ENCODE measurements around the gene AFMID. TPM values are rescaled to one million over a fixed set of nuclear protein-coding genes. Genes with fewer than 3 reads are reported as not detected.

AFMID gene
- total and polyA plus RNA-seq, 2 experiments from 2014 or later: 23.6 to 85.8 TPM

DNA sequence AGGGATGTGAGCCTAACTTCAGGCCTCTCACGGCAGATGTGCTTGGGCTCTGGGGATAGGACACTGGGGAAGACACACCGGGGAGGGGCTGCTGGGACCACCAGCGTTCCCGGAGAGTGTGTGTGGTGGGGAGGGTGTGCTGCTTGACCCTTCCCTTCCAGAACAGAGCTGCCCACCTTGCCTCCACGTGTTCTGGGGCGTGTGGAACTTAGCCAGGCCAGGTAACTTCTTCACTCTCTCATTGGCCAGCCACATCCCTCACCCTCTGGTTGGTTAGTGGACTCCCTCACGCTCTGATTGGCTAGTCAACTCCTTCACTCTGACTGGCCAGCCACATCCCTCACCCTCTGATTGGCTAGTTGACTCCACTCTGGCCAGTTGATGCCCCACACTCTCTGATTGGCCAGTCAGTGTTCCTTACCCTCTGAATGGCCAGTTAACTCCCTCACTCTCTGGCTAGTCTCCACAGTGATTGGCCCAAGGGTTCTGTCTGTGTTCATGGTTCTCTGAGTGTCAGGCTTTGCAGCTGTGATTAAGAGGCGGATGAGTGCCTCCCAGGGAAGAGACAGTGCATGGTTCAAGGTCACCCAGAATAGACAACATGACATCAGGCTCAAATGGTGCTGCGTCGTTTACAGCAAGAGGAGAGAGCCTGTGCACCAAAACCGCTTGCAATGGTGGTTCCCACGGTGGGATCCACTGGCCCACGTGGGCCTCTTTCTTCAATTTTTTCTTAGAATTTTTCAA lies 54.3 kb downstream of the AFMID start:
- no peaks in the 10 kb centered on the region for H3K36me3 ChIP-seq
- H3K27ac ChIP-seq: peak overlapping the region; percentile 29
- H3K9me3 ChIP-seq (ENCODE audit: low read depth): no peaks in the 10 kb centered on the region
- no peaks in the 10 kb centered on the region for H3K4me1 ChIP-seq (ENCODE audit: low read depth)
- H3K4me3 ChIP-seq: no peak overlapping the region
- H3K27me3 ChIP-seq: no peaks in the 10 kb centered on the region
- peak; percentile 40 to 55 for DNase-seq (ENCODE audit: low read depth in 1 of 2, low spot score in 1 of 2)
- TF ChIP-seq, protein P1, sequence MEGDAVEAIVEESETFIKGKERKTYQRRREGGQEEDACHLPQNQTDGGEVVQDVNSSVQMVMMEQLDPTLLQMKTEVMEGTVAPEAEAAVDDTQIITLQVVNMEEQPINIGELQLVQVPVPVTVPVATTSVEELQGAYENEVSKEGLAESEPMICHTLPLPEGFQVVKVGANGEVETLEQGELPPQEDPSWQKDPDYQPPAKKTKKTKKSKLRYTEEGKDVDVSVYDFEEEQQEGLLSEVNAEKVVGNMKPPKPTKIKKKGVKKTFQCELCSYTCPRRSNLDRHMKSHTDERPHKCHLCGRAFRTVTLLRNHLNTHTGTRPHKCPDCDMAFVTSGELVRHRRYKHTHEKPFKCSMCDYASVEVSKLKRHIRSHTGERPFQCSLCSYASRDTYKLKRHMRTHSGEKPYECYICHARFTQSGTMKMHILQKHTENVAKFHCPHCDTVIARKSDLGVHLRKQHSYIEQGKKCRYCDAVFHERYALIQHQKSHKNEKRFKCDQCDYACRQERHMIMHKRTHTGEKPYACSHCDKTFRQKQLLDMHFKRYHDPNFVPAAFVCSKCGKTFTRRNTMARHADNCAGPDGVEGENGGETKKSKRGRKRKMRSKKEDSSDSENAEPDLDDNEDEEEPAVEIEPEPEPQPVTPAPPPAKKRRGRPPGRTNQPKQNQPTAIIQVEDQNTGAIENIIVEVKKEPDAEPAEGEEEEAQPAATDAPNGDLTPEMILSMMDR (IDR thresholded peaks at IDR 0.05; ENCODE audit: low read depth, low read length): no peak

DNA sequence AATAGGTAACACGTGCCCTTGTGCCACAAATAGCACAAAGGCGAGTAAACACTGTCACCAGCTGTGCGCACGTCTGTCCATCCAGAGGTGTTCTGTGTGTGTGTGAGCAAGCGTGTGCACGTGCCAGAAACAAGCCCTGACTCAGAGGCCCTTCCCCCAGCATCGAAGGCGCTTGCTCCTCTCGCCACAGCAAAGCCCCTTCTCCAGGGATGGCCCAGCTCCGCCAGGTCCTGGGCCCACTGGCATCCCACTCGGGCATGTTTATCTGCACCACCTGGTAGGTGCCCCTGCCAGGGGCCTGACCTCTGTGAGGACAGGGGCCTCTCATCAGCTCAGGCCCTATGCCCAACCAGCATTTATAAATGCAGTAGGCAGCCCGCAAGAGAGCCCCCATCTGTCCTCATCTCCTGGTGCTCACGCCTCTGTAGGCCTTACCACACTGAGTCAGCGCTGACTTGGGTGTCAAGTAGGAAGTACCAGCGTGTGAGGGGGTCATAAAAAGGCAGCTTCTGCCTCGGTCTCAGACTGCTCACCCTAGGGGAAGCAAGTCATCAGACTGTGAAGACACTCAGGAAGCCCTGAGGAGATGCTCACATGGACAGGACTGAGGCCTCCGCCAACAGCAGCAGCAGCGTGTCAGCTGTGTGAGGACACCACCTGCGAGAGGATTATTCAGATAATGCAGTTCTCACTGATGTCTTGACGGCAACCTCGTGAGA lies 55.0 kb downstream of the AFMID start:
- no peak overlapping the region for H3K4me3 ChIP-seq
- H3K36me3 ChIP-seq: no peaks in the 10 kb centered on the region
- no peak for DNase-seq (ENCODE audit: low read depth in 1 of 2, low spot score in 1 of 2)
- no peaks in the 10 kb centered on the region for H3K9me3 ChIP-seq (ENCODE audit: low read depth)
- no peaks in the 10 kb centered on the region for H3K27me3 ChIP-seq
- TF ChIP-seq, protein P1 (IDR thresholded peaks at IDR 0.05; ENCODE audit: low read depth, low read length): no peak
- peak overlapping the region; percentile 29 for H3K27ac ChIP-seq
- no peaks in the 10 kb centered on the region for H3K4me1 ChIP-seq (ENCODE audit: low read depth)

DNA sequence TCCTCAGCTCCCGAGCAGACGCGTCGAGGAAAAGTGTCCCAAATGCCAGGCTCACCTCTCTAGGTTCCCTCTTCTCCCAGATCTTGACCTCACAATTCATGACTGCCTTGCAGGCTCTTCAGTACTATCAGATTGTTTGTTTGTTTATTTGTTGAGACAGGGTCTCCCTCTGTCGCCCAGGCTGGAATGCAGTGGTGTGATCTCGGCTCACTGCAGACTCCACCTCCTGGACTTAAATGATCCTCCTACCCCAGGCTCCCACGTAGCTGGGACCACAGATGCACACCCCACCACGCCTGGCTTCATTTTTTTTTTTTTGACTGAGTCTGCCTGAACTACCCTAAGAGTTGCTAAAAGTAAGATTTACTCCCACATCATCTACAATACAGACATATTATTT lies 60.1 kb downstream of the AFMID start:
- Histone ChIP-seq H3K27me3 (no peaks in the 10 kb centered on the region), H3K27ac (no peak overlapping the region), H3K36me3 (no peaks in the 10 kb centered on the region), H3K4me1 (ENCODE audit: low read depth) (peaks cover 3% of the 10 kb centered on the region), H3K9me3 (ENCODE audit: low read depth) (no peaks in the 10 kb centered on the region), H3K4me3 (no peak overlapping the region)
- TF ChIP-seq, protein P1 (IDR thresholded peaks at IDR 0.05; ENCODE audit: low read depth, low read length): no peak
- DNase-seq (ENCODE audit: low read depth in 1 of 2, low spot score in 1 of 2): no peak

- Histone ChIP-seq H3K4me3 (no peak overlapping the region), H3K36me3 (no peaks in the 10 kb centered on the region), H3K27me3 (no peaks in the 10 kb centered on the region), H3K4me1 (ENCODE audit: low read depth) (peaks cover 8% of the 10 kb centered on the region), H3K27ac (no peak overlapping the region), H3K9me3 (ENCODE audit: low read depth) (no peaks in the 10 kb centered on the region)
- TF ChIP-seq, protein P1 (IDR thresholded peaks at IDR 0.05; ENCODE audit: low read depth, low read length): no peak
- no peak for DNase-seq (ENCODE audit: low read depth in 1 of 2, low spot score in 1 of 2)
These were observed 61.1 kb downstream of the AFMID start for GRCh38 chr17:78248051-78248914.

GRCh38 chr17:78249074-78249817 lies 62.1 kb downstream of the AFMID start:
- TF ChIP-seq, protein P1 (IDR thresholded peaks at IDR 0.05; ENCODE audit: low read depth, low read length): no peak
- Histone ChIP-seq H3K27me3 (no peaks in the 10 kb centered on the region), H3K36me3 (no peaks in the 10 kb centered on the region), H3K4me1 (ENCODE audit: low read depth) (peaks cover 14% of the 10 kb centered on the region), H3K27ac (no peak overlapping the region), H3K4me3 (no peak overlapping the region), H3K9me3 (ENCODE audit: low read depth) (no peaks in the 10 kb centered on the region)
- no peak for DNase-seq (ENCODE audit: low read depth in 1 of 2, low spot score in 1 of 2)

All from cardiac muscle cell (in vitro differentiated cells and primary cell).